Measurements from ENCODE around the gene ATF4. TPM values are rescaled to one million over a fixed set of nuclear protein-coding genes. Genes with fewer than 3 reads are reported as not detected.

ATF4 gene
- total RNA-seq, 1 donor from 2014 or later, result 508 TPM

- TF ChIP-seq CTCF (IDR thresholded peaks at IDR 0.05; ENCODE audit: insufficient read depth, low read depth, low read length) (no peak), EZH2 (IDR thresholded peaks at IDR 0.05; ENCODE audit: insufficient read depth, low read length) (no peak)
- Mint-ChIP-seq H3K9me3 (ENCODE audit: unreplicated experiment) (peaks cover 2% of the 10 kb centered on the region), H3K4me3 (ENCODE audit: unreplicated experiment) (no peak overlapping the region), H3K27ac (ENCODE audit: unreplicated experiment) (no peak overlapping the region), H3K27me3 (ENCODE audit: low read depth, unreplicated experiment) (peaks cover 4% of the 10 kb centered on the region), H3K36me3 (ENCODE audit: low read depth, unreplicated experiment) (no peaks in the 10 kb centered on the region), H3K4me1 (ENCODE audit: low read depth, unreplicated experiment) (peaks cover 28% of the 10 kb centered on the region)
- H4K20me1 ChIP-seq (ENCODE audit: insufficient read depth, low read length), result no peaks in the 10 kb centered on the region
- no peaks in the 10 kb centered on the region for H3K36me3 ChIP-seq (ENCODE audit: insufficient read depth, low read length)
- H3K4me1 ChIP-seq (ENCODE audit: insufficient read depth, low read length), result peaks cover 15% of the 10 kb centered on the region
- H3K9me3 ChIP-seq (ENCODE audit: insufficient read depth, low read depth, low read length), result no peaks in the 10 kb centered on the region
- no peak overlapping the region for H3K4me3 ChIP-seq (ENCODE audit: insufficient read depth, low read depth, low read length)
- H3K27ac ChIP-seq (ENCODE audit: low read depth, low read length), result no peak overlapping the region
- DNase-seq (ENCODE audit: low read depth) (no peak), FAIRE-seq (no peak)
- no peak overlapping the region for H3K9ac ChIP-seq (ENCODE audit: low read length)
- H3K27me3 ChIP-seq (ENCODE audit: insufficient read depth, low read length), result peaks cover 2% of the 10 kb centered on the region
- no peak overlapping the region for H2AFZ ChIP-seq (ENCODE audit: low read depth, low read length)
- no peaks in the 10 kb centered on the region for H3K79me2 ChIP-seq (ENCODE audit: insufficient read depth, low read length)
- no peak overlapping the region for H3K4me2 ChIP-seq (ENCODE audit: low read length)
Observed at GRCh38 chr22:39476664-39477063, 43.7 kb upstream of the ATF4 start.

- DNase-seq (ENCODE audit: low read depth) (no peak), FAIRE-seq (no peak)
- Histone ChIP-seq H2AFZ (ENCODE audit: low read depth, low read length) (no peak overlapping the region), H3K9ac (ENCODE audit: low read length) (no peak overlapping the region), H3K4me1 (ENCODE audit: insufficient read depth, low read length) (peaks cover 6% of the 10 kb centered on the region), H3K79me2 (ENCODE audit: insufficient read depth, low read length) (no peaks in the 10 kb centered on the region), H3K27ac (ENCODE audit: low read depth, low read length) (no peak overlapping the region), H3K4me2 (ENCODE audit: low read length) (no peak overlapping the region), H3K4me3 (ENCODE audit: insufficient read depth, low read depth, low read length) (no peak overlapping the region), H4K20me1 (ENCODE audit: insufficient read depth, low read length) (no peaks in the 10 kb centered on the region), H3K9me3 (ENCODE audit: insufficient read depth, low read depth, low read length) (no peaks in the 10 kb centered on the region), H3K36me3 (ENCODE audit: insufficient read depth, low read length) (no peaks in the 10 kb centered on the region), H3K27me3 (ENCODE audit: insufficient read depth, low read length) (peaks cover 2% of the 10 kb centered on the region)
- Mint-ChIP-seq H3K36me3 (ENCODE audit: low read depth, unreplicated experiment) (no peaks in the 10 kb centered on the region), H3K4me3 (ENCODE audit: unreplicated experiment) (no peak overlapping the region), H3K27me3 (ENCODE audit: low read depth, unreplicated experiment) (peaks cover 7% of the 10 kb centered on the region), H3K27ac (ENCODE audit: unreplicated experiment) (no peak overlapping the region), H3K4me1 (ENCODE audit: low read depth, unreplicated experiment) (peaks cover 21% of the 10 kb centered on the region), H3K9me3 (ENCODE audit: unreplicated experiment) (peaks cover 2% of the 10 kb centered on the region)
- no peak for TF ChIP-seq CTCF (IDR thresholded peaks at IDR 0.05; ENCODE audit: insufficient read depth, low read depth, low read length)
- no peak for TF ChIP-seq EZH2 (IDR thresholded peaks at IDR 0.05; ENCODE audit: insufficient read depth, low read length)
Observed at GRCh38 chr22:39477542-39477941, 42.8 kb upstream of the ATF4 start.

DNA sequence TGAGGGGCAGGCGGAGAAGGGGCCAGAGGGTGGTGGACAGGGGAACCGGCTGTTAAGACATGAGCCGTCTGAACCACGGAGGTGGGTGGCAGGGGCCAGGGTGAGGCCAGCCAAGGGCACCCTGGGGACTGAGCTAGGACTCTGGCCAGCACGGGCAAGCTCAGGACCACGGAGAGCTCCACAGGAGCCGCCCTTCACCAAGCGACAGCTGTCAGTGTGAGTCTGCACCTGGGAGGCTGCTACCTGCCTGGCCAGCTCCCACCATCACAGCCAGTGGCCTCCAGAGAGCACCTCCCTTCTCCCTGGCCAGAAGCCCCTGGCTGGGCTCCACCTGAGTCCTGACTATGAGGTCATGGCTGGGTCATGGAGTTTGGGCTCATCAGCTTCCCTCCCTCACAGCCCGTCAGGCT lies 41.9 kb upstream of the ATF4 start:
- Mint-ChIP-seq H3K4me3 (ENCODE audit: unreplicated experiment) (no peak overlapping the region), H3K9me3 (ENCODE audit: unreplicated experiment) (peaks cover 2% of the 10 kb centered on the region), H3K4me1 (ENCODE audit: low read depth, unreplicated experiment) (peaks cover 13% of the 10 kb centered on the region), H3K27me3 (ENCODE audit: low read depth, unreplicated experiment) (peaks cover 8% of the 10 kb centered on the region), H3K36me3 (ENCODE audit: low read depth, unreplicated experiment) (no peaks in the 10 kb centered on the region), H3K27ac (ENCODE audit: unreplicated experiment) (no peak overlapping the region)
- no peaks in the 10 kb centered on the region for H3K36me3 ChIP-seq (ENCODE audit: insufficient read depth, low read length)
- H3K27me3 ChIP-seq (ENCODE audit: insufficient read depth, low read length), result no peaks in the 10 kb centered on the region
- H4K20me1 ChIP-seq (ENCODE audit: insufficient read depth, low read length), result no peaks in the 10 kb centered on the region
- no peaks in the 10 kb centered on the region for H3K79me2 ChIP-seq (ENCODE audit: insufficient read depth, low read length)
- FAIRE-seq (no peak), DNase-seq (ENCODE audit: low read depth) (no peak)
- H3K4me1 ChIP-seq (ENCODE audit: insufficient read depth, low read length), result no peaks in the 10 kb centered on the region
- H3K4me3 ChIP-seq (ENCODE audit: insufficient read depth, low read depth, low read length), result no peak overlapping the region
- H3K27ac ChIP-seq (ENCODE audit: low read depth, low read length), result no peak overlapping the region
- H3K9ac ChIP-seq (ENCODE audit: low read length), result no peak overlapping the region
- TF ChIP-seq CTCF (IDR thresholded peaks at IDR 0.05; ENCODE audit: insufficient read depth, low read depth, low read length) (no peak), EZH2 (IDR thresholded peaks at IDR 0.05; ENCODE audit: insufficient read depth, low read length) (no peak)
- H3K9me3 ChIP-seq (ENCODE audit: insufficient read depth, low read depth, low read length), result no peaks in the 10 kb centered on the region
- H2AFZ ChIP-seq (ENCODE audit: low read depth, low read length), result no peak overlapping the region
- no peak overlapping the region for H3K4me2 ChIP-seq (ENCODE audit: low read length)
